ENCODE data around the gene TAF9. TPM values are rescaled to one million over a fixed set of nuclear protein-coding genes. Genes with fewer than 3 reads are reported as not detected.
A peak's percentile ranks its signal among the peaks of the same experiment; 100 is the strongest.

The TAF9 gene
- total and polyA plus RNA-seq, 2 of the 13 experiments (the other 11 are each of a cell fraction or from before 2014, with no cell fraction given), result 113 to 218 TPM

GRCh38 chr5:69414885-69415583, 45.7 kb upstream of the TAF9 start, which contains the start of gene MARVELD2 (continued):
- TF ChIP-seq ZMYM3 (CRISPR knock-in tag; IDR thresholded peaks at IDR 0.05) (no peak; the same call in 1 of the 2 replicates), ZNF253 (CRISPR knock-in tag; IDR thresholded peaks at IDR 0.05; ENCODE audit: borderline replicate concordance) (peak; percentile 27; the same call in 1 of the 2 replicates), CERS6 (CRISPR knock-in tag; IDR thresholded peaks at IDR 0.05) (no peak), ZNF746 (CRISPR knock-in tag; IDR thresholded peaks at IDR 0.05) (0 out of 2 replicates have a peak, but pooled peaks have one; percentile 28), SMAD9 (CRISPR knock-in tag; IDR thresholded peaks at IDR 0.05) (no peak), TEAD2 (CRISPR knock-in tag; IDR thresholded peaks at IDR 0.05) (no peak), ZNF225 (CRISPR knock-in tag; IDR thresholded peaks at IDR 0.05) (no peak), ZNF740 (CRISPR knock-in tag; IDR thresholded peaks at IDR 0.05) (no peak; the same call in 1 of the 2 replicates), PCBP2 (optimal IDR thresholded peaks at IDR 0.05; ENCODE audit: low read depth, low read length, poor library complexity, severe bottlenecking) (no peak), UBTF (CRISPR knock-in tag; IDR thresholded peaks at IDR 0.05) (peak; percentile 77), ZBTB4 (CRISPR knock-in tag; IDR thresholded peaks at IDR 0.05; ENCODE audit: borderline replicate concordance) (no peak), POLR2AphosphoS5 (IDR thresholded peaks at IDR 0.05; ENCODE audit: low read depth, low read length) (no peak), ZNF629 (CRISPR knock-in tag; conservative IDR thresholded peaks at IDR 0.05) (peak; percentile 16; the same call in 1 of the 2 replicates), ZKSCAN8 (CRISPR knock-in tag; IDR thresholded peaks at IDR 0.05; ENCODE audit: borderline replicate concordance) (peak; percentile 51; the same call in 1 of the 2 replicates), MAFG (CRISPR knock-in tag; IDR thresholded peaks at IDR 0.05) (no peak), MATR3 (CRISPR knock-in tag; IDR thresholded peaks at IDR 0.05) (no peak), ZNF30 (CRISPR knock-in tag; IDR thresholded peaks at IDR 0.05) (no peak), JUN (CRISPR knock-in tag; IDR thresholded peaks at IDR 0.05) (no peak), HMG20B (CRISPR knock-in tag; conservative IDR thresholded peaks at IDR 0.05) (no peak), ZNF772 (CRISPR knock-in tag; IDR thresholded peaks at IDR 0.05) (no peak; the same call in 1 of the 2 replicates)
- TF ChIP-seq, protein P1, sequence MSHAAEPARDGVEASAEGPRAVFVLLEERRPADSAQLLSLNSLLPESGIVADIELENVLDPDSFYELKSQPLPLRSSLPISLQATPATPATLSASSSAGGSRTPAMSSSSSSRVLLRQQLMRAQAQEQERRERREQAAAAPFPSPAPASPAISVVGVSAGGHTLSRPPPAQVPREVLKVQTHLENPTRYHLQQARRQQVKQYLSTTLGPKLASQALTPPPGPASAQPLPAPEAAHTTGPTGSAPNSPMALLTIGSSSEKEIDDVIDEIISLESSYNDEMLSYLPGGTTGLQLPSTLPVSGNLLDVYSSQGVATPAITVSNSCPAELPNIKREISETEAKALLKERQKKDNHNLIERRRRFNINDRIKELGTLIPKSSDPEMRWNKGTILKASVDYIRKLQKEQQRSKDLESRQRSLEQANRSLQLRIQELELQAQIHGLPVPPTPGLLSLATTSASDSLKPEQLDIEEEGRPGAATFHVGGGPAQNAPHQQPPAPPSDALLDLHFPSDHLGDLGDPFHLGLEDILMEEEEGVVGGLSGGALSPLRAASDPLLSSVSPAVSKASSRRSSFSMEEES (CRISPR knock-in tag; IDR thresholded peaks at IDR 0.05), result peak; percentile 46; the same call in 1 of the 2 replicates
